HL-60 (cell line): ENCODE results near the gene TAGAP.

Experiments
- DNase-seq, 2 experiments: peaks; one replicate each; pipeline ENCODE4 v3.0.0-alpha.2; 2010 to 2020; ENCODE audit warnings: low read depth in 1 of 2, low spot score in 1 of 2
- H3K27ac ChIP-seq: fragments of 250-450 bp; sonication (Bioruptor Pico); replicated peaks from 2 replicates; pipeline ENCODE4 v1.5.1; 2020; ENCODE audit warnings: mild to moderate bottlenecking, moderate library complexity
- H3K27me3 ChIP-seq: fragments of 250-450 bp; sonication (Bioruptor Pico); 2 replicates; pipeline ENCODE4 v1.5.1; 2021; ENCODE audit warnings: mild to moderate bottlenecking, moderate library complexity; ENCODE audit not compliant: insufficient read depth, poor library complexity, severe bottlenecking
- H3K4me3 ChIP-seq: replicated peaks from 2 replicates; pipeline ENCODE4 v1.5.1; 2011; ENCODE audit warnings: mild to moderate bottlenecking, control low read depth, low read length; ENCODE audit not compliant: insufficient read depth
- CTCF ChIP-seq: IDR thresholded peaks from one replicate; pipeline ENCODE4 v1.5.1; 2011; ENCODE audit warnings: low read length, control low read depth, inconsistent platforms; ENCODE audit not compliant: insufficient read depth
- GABPA ChIP-seq: IDR thresholded peaks from 2 replicates; pipeline ENCODE4 v1.6.1; 2012; ENCODE audit warnings: low read depth
- POLR2AphosphoS5 ChIP-seq: IDR thresholded peaks from 2 replicates; pipeline ENCODE4 v1.6.1; 2012; ENCODE audit warnings: low read depth
- REST ChIP-seq: IDR thresholded peaks from 2 replicates; pipeline ENCODE4 v1.6.1; 2012; ENCODE audit warnings: low read depth; ENCODE audit not compliant: insufficient replicate concordance
- SPI1 ChIP-seq: IDR thresholded peaks from 2 replicates; pipeline ENCODE4 v1.6.1; 2012; ENCODE audit warnings: low read depth, mild to moderate bottlenecking, borderline replicate concordance

Gene TAGAP

GRCh38 chr6:158999666-159000403 lies 45.0 kb downstream of the TAGAP start, which contains the start of gene RSPH3:
Gene RSPH3, minus strand, starts transcription at chr6:159000202. Its CDS starts 652 bp downstream, at chr6:158999550.
- peak within 1 kb of the TSS; percentile 88 for H3K27ac ChIP-seq
- H3K27me3 ChIP-seq = no peaks in the 10 kb centered on the region
- TF ChIP-seq POLR2AphosphoS5 (peak; percentile 94), REST (peak; percentile 54), SPI1 (peak; percentile 31; the same call in 1 of the 2 replicates), CTCF (no peak), GABPA (peak; percentile 98)
- peak within 1 kb of the TSS; percentile 98 for H3K4me3 ChIP-seq
- peak; percentile 90 to 95 for DNase-seq

- Histone ChIP-seq H3K27ac (peak overlapping the region; percentile 88), H3K4me3 (peak overlapping the region; percentile 98), H3K27me3 (no peaks in the 10 kb centered on the region)
- TF ChIP-seq CTCF (no peak), REST (no peak), GABPA (no peak), SPI1 (no peak), POLR2AphosphoS5 (no peak)
- DNase-seq = peak in 1 of 2 experiments; percentile 13
Measured at GRCh38 chr6:158999154-158999665, 45.6 kb downstream of the TAGAP start.

- Histone ChIP-seq H3K27ac (no peak overlapping the region), H3K4me3 (no peak overlapping the region), H3K27me3 (no peaks in the 10 kb centered on the region)
- peak; percentile 60 to 62 for DNase-seq
- TF ChIP-seq SPI1 (peak; percentile 43; the same call in 1 of the 2 replicates), CTCF (no peak)
Measured at GRCh38 chr6:158996856-158997255, 47.9 kb downstream of the TAGAP start.
